B cell (primary cell): ENCODE results near the gene CCDC144A.

Experiments used
- CTCF ChIP-seq: fragments of 200-600 bp; IDR thresholded peaks from one replicate; pipeline ENCODE4 v1.8.0; 2022; ENCODE audit warnings: antibody characterized with exemption, mild to moderate bottlenecking
- EZH2 ChIP-seq: IDR thresholded peaks from 2 replicates; pipeline ENCODE4 v1.6.1; 2012; ENCODE audit warnings: borderline replicate concordance, low read depth, mild to moderate bottlenecking, moderate library complexity, low read length; ENCODE audit not compliant: insufficient read depth, poor library complexity, severe bottlenecking

GRCh38 chr17:16652252-16652651, 37.8 kb upstream of the CCDC144A start:
- no peak for TF ChIP-seq EZH2
- TF ChIP-seq CTCF, result no peak
